ENCODE results near the gene DENND1A.

Gene DENND1A

GRCh38 chr9:123478160-123478559 lies 451.8 kb downstream of the DENND1A start:
- no peak for DNase-seq

GRCh38 chr9:123475407-123475806 lies 454.5 kb downstream of the DENND1A start:
- no peak for DNase-seq

DNA sequence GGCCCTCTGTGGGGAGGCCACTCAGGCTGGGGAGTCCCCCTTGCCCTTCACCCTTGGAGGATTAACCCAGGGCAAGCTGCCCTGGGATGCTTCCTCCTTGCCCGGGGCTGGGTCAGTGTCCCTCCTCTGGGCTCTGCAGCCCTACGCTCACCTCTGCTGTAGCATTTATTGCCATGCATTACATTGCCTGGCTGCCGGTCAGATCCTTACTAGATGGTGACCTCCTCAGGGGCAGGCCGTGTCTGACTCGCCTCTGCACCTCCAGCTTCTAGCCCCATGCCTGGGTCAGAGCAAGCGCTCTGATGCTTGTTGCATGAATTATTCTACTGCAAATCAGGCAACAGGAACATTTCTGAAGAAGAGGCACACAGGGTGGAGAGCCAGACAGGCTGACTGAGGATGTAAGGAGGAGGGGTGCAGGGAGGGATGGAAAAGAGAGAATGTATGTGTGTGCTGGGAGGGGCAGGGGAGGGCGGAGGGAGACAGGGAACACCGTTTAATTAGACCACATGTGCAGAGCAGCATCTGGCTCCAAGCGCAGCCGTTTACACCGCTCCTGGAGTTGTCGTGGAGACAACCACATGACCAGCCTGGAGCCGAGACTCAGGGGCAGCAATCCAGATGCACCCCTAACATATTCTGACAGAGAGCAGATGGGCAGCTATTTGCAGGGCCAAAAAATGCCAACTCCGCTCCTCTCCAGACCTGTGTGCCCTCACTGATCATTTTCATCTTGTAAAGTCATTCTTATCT lies 456.9 kb downstream of the DENND1A start:
- DNase-seq = no peak

GRCh38 chr9:123471843-123472570 lies 457.9 kb downstream of the DENND1A start:
- DNase-seq = no peak

DNA sequence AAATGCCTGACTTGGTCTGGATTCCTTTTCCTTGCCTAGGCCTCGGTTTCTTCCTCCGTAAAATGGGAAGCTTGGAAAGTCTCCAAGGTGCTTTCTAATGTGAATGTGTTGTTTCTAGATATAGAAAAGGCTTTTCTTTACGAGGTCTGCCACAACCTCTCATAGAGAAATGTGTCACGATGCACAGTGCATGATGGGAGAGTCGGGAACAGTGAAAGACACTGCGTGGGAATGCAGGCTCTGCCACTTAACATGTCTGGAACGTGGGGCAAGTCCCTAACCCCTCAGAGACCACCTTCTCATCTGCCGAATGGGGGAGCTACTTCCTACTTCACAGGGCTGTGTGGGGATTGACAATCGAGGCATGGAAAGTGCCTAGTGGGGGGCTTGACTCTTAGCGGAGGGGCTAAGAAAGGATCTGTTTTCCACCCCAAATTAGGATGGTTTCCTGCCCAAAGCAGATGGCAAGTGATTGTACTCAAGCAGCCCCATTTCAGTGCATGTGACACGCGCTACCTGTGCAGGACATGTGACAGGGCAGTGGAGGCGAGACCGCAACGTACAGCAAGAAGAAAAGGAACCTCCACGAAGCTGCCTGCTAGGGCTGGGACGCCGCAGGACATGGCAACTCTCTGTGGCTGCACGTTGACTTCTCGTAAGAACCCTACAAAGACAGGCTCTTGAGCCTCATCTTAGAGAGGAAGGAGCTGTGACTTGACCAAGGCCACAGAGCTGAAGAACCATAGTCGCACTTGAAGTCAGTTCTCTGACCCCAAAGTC lies 458.7 kb downstream of the DENND1A start:
- no peak for DNase-seq

DNA sequence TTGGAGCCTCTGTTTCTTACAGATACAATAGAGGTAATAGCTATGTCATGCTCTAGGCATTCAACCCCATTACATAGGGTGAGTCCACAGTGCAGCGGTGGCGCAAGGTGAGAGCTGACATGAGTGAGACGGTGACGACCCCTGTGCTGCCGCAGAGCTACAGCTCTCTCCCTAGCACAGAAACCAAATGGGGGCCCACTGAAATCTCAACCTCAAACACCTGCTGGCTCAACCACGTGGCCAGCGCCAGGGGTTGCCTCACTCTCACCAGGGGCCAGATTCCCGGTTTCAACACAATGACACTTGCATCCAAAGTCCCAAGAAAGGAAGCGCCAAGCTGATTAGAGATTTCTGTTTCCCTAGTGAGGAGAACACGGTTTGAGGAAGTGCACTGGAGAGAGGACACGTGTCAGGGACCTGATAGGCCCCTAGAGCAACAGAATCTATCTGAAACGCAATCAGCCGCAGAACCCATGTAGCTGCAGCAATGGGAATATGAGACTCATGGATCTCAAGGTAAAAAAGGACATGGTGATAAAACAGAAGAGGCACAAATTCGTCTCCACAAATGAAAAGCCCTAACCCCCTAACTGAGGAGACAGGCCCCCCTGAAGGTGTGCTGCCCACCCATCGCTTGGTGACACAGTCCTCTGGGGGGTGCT lies 459.7 kb downstream of the DENND1A start:
- DNase-seq = no peak

DNA sequence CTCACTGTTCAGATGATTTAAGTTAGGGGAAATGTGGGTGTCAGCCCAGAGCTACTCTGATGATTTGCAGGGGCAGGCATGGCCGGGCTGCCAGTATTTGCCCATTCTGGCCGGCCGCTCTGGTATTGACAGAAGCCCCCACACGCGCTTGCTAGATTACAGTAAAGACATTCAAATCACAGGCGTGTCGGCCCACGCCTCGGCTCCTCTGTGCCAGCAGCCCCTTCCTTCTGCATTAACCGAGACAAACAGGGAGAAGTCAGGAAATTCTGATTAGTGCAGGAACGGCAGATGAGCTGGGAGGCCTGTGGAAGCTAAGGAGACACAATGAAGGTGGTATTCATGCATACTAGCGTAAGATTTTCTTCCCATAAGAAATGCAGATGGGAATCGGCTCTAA lies 460.6 kb downstream of the DENND1A start:
- DNase-seq = no peak

DNA sequence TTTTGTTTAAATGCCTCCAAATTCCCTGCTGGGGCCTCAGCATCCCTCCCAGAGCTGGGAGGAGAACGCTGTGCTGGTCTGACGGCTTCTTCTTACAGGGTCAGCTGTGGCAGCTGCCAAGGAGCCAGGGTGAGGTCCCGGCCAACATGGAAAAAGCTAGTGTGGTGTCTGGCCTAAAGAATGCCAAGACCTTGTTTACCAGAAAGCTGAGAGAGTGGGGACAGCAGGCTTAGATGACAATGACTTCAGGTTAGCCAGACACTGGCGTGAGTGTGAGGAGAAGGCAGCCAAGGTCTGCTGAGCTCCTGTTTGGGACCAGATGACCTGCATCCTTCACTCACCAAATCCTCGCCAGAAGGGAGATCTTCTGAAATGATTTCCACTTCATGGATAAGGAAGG lies 461.4 kb downstream of the DENND1A start:
- no peak for DNase-seq

DNA sequence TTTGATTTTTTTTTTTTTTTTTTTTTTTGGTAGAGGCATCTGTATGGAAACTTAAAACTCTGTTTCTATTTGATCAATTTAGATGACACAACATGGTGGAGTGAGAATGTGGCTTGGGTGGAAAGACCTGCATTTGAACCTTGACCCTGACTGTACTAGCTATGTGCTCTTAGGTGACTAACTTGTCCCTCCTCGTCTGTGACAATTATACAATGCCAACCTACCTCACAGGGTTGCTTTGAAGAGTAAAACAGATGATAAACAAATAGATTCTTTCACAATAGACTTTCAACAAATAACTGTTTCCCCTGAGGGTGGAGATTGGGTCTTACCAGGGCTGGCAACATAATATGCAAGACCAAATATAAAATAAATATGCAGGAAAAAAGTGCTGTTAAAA lies 464.6 kb downstream of the DENND1A start:
- no peak for DNase-seq

GRCh38 chr9:123460091-123460490 lies 469.8 kb downstream of the DENND1A start:
- DNase-seq = no peak

DNA sequence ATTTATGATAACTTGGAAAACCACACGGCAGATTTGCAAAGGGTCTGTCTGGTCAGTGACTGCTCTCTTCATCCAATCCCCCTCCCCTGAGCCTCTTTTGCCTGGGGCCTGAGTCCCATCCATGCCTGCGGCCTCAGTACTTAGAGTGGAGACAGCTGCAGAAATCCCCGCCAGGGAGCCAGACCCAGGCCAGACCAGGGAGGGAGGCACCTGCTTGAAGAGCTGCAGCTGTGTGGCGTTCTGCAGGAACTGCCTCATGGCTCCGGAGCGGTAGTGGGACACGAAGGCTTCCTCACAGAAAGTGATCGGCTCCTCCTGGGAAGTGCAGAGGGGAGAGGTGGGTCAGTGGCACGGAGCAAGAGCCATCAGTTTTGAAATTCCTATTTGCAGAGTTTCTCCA lies 472.3 kb downstream of the DENND1A start:
- no peak for DNase-seq

DNA sequence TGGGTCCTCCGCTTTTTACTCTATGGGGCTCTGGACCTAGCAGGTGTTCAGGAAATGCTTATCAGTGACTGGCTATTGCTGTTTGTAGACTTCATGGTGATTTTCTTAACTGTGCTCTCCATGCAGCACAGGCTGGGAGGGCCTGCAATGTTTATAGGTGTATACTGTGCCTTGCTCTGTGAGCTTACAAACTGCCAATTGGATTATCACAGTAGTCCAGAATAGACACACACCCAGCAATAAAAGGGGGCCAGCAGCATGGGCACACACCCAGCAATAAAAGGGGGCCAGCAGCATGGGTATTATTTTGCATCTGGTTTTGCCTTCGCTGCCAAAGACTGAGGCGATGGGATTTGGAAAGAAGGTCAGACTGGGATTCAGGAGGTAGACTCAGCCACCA lies 473.9 kb downstream of the DENND1A start:
- no peak for DNase-seq

GRCh38 chr9:123455187-123455586 lies 474.7 kb downstream of the DENND1A start:
- no peak for DNase-seq

DNA sequence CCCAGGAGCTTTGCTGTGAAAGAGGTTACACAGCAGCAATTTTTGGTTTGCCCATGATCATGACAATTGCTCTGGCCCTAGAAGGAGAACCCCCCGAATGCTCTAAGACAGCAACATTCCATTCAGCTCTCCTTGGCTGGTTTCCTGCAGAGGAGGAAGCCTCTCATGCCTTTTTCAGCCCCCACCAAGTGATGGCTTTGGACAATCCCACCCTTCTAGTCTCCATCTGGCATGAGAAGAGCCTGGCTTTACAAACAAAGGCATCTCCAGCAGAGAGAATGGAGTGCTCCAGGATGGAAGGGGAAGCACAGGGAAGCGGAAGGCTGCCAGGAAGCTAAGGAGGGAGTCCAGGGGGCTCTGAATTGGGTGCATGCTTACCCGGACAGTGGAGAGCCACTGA lies 475.6 kb downstream of the DENND1A start:
- DNase-seq = no peak

DNA sequence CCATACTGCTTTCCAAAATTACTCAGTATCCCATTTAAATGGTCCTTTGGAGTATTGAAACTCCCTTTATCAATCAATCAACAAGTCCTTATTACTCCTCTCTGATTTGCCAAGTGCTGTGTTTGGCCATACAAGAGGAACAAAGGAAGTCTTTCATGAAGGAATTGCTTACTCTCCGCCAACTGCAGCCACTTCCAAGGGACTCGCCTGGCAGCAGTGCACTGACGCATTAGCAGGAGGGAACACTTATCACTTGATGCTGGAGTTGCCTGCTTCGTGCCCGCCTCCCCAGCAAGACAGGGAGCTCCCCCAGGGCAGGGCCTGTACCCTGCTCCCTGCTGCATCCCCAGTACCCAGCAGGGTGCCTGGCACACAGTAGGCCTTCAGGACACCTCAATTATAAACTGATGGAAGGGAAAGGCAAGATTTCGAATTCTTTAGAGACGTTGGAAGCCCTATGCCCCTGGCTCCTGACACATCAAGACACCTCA lies 476.1 kb downstream of the DENND1A start:
- DNase-seq = no peak

GRCh38 chr9:123453076-123453667 lies 476.8 kb downstream of the DENND1A start:
- no peak for DNase-seq

- DNase-seq = no peak
These were observed 478.9 kb downstream of the DENND1A start for GRCh38 chr9:123450996-123451395.

DNA sequence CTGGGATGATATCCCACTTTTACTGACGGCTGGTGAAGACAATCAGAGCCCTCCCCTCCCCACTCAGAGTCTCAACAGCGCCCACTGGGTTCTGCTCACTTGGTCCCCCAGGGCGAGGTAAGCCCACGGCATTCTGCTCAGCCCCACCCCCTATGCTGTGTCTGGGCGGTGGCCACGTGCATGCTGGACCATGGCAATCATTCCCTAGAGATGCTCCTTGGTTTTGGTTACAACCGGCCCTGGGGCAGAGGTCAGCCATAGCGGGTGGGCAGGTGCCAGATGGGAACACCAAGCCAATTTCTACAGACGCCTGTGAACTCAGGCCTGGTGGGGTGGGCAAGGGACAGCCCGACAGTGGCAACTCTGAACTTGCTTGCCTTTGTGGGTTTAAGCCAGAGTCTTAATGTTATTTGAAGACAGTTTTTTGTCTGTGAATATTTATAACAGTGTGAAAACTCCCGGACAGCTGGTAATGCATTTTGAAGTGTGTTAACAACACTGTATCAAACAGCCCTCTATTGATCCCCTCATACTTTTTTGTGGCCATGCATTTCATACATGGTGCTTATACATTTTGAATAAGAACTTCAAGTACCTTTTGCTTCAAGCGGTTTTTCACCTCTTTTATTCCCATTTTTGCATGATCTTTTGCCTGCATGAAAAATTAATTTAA lies 479.7 kb downstream of the DENND1A start:
- no peak for DNase-seq

- no peak for DNase-seq
These were observed 481.8 kb downstream of the DENND1A start for GRCh38 chr9:123447934-123448646.

- DNase-seq = no peak
These were observed 483.8 kb downstream of the DENND1A start for GRCh38 chr9:123445981-123446610.

GRCh38 chr9:123445116-123445515 lies 484.8 kb downstream of the DENND1A start:
- DNase-seq = no peak
